ENCODE data around the gene TLE4.

DNA sequence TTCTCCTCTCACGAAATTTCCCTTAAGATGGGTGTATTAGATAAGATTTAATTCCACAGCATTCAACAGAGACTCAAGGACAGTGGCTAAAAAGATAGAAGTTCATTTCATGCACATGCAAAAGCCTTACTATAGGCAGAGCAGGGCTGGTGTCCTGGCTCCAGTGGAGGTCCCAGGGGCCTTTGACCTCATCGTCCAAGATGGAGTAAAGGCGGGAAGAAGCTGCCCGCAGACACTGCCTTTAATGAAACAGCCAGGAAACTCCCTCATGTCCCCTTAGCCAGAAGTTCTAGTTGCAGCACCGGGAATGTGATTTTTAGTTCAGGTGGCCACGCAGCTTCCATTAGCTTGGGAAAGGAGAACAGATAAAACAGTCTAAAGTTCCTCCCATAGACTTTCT lies 190.3 kb downstream of the TLE4 start:
- TF ChIP-seq, protein P1, sequence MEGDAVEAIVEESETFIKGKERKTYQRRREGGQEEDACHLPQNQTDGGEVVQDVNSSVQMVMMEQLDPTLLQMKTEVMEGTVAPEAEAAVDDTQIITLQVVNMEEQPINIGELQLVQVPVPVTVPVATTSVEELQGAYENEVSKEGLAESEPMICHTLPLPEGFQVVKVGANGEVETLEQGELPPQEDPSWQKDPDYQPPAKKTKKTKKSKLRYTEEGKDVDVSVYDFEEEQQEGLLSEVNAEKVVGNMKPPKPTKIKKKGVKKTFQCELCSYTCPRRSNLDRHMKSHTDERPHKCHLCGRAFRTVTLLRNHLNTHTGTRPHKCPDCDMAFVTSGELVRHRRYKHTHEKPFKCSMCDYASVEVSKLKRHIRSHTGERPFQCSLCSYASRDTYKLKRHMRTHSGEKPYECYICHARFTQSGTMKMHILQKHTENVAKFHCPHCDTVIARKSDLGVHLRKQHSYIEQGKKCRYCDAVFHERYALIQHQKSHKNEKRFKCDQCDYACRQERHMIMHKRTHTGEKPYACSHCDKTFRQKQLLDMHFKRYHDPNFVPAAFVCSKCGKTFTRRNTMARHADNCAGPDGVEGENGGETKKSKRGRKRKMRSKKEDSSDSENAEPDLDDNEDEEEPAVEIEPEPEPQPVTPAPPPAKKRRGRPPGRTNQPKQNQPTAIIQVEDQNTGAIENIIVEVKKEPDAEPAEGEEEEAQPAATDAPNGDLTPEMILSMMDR (conservative IDR thresholded peaks at IDR 0.05 in 1 of 2, IDR thresholded peaks at IDR 0.05 in 1 of 2; ENCODE audit: low read depth in 1 of 2, low read length in 2 of 2) = no peak
- TF ChIP-seq EZH2 (IDR thresholded peaks at IDR 0.05; ENCODE audit: low read length, missing control alignments) = no peak
